Endothelial cell of umbilical vein (primary cell): ENCODE measurements around the gene COA4. TPM values are rescaled to one million over a fixed set of nuclear protein-coding genes. Genes with fewer than 3 reads are reported as not detected.

Experiments
- BruUV-seq: library from RNA; stranded (reverse); fragments of 400-500 nt; replicated peaks from 2 replicates; lab custom pipeline; 2021; lab: Mats Ljungman, UMichigan
- CTCF ChIA-PET: fragments of 300-600, 350-600 bp; sonication (Branson Sonifier 250); formaldehyde crosslinking; loops from one replicate; lab custom pipeline; 2021; ENCODE audit warnings: antibody characterized with exemption, inconsistent platforms; lab: Charles Lee
- POLR2A ChIA-PET: fragments of 300-600, 350-600 bp; sonication (Branson Sonifier 250); formaldehyde crosslinking; loops from one replicate; lab custom pipeline; 2021; ENCODE audit warnings: antibody characterized with exemption, inconsistent platforms; lab: Charles Lee
- DNase-seq: peaks from one replicate; pipeline ENCODE4 v3.0.0-alpha.2; 2011; ENCODE audit warnings: low read depth, low spot score
- FAIRE-seq: peaks from 2 replicates; lab custom pipeline; 2011; peaks lifted over from hg19 to GRCh38; lab: Jason Lieb, UNC
- H2AFZ ChIP-seq: 2 replicates; pipeline ENCODE4 v1.6.0; 2012; ENCODE audit warnings: low read depth, low read length, control low read depth, inconsistent platforms
- H3K27ac ChIP-seq: 2 replicates; pipeline ENCODE4 v1.5.1; 2011; ENCODE audit warnings: low read depth, mild to moderate bottlenecking, control low read depth, low read length, moderate library complexity; ENCODE audit not compliant: insufficient read depth
- H3K27me3 ChIP-seq, 2 experiments: 2 replicates each; pipeline versions ENCODE4 v1.6.0 to v1.6.1; 2011; ENCODE audit warnings: low read length in 2 of 2, mixed read lengths in 1 of 2; ENCODE audit not compliant: control insufficient read depth in 2 of 2, insufficient read depth in 2 of 2
- H3K36me3 ChIP-seq, 2 experiments: 2 replicates in 1 of 2; 3 replicates in 1 of 2; pipeline ENCODE4 v1.5.1; 2011; ENCODE audit warnings: low read length in 2 of 2, mild to moderate bottlenecking in 1 of 2, moderate library complexity in 1 of 2; ENCODE audit not compliant: control insufficient read depth in 2 of 2, insufficient read depth in 2 of 2; ENCODE audit errors: extremely low read depth in 1 of 2
- H3K4me1 ChIP-seq: 3 replicates; pipeline ENCODE4 v1.5.1; 2011; ENCODE audit warnings: mild to moderate bottlenecking, low read length; ENCODE audit not compliant: control insufficient read depth, insufficient read depth; ENCODE audit errors: extremely low read depth
- H3K4me2 ChIP-seq: 2 replicates; pipeline ENCODE4 v1.6.1; 2011; ENCODE audit warnings: low read length, control low read depth, mixed read lengths; ENCODE audit not compliant: insufficient read depth
- H3K4me3 ChIP-seq, 3 experiments: fragments of 200-600 bp in 1 of 3; sonication (generic), shearing (Covaris generic) in 1 of 3; replicated peaks in 1 of 3; 2 replicates each; pipeline ENCODE4 v1.5.1; 2011 to 2016; ENCODE audit warnings: control low read depth in 3 of 3, low read length in 3 of 3, mild to moderate bottlenecking in 2 of 3, inconsistent platforms in 1 of 3, low read depth in 1 of 3, moderate library complexity in 1 of 3; ENCODE audit not compliant: insufficient read depth in 1 of 3
- H3K79me2 ChIP-seq: 2 replicates; pipeline ENCODE4 v1.6.0; 2012; ENCODE audit warnings: low read length, inconsistent platforms; ENCODE audit not compliant: control insufficient read depth, insufficient read depth
- H3K9ac ChIP-seq: replicated peaks from 2 replicates; pipeline ENCODE3; 2011; ENCODE audit warnings: low read length, control low read depth; ENCODE audit not compliant: insufficient read depth; ENCODE audit errors: extremely low read depth
- H3K9me1 ChIP-seq: replicated peaks from 3 replicates; pipeline ENCODE4 v1.6.0; 2011; ENCODE audit warnings: mild to moderate bottlenecking, low read length; ENCODE audit not compliant: control insufficient read depth, insufficient read depth; ENCODE audit errors: extremely low read depth
- H3K9me3 ChIP-seq: replicated peaks from 2 replicates; pipeline ENCODE4 v1.5.1; 2012; ENCODE audit warnings: low read length, inconsistent platforms; ENCODE audit not compliant: control insufficient read depth, insufficient read depth
- H4K20me1 ChIP-seq: replicated peaks from 2 replicates; pipeline ENCODE3; 2011; ENCODE audit warnings: mild to moderate bottlenecking, low read length; ENCODE audit not compliant: control insufficient read depth, insufficient read depth; ENCODE audit errors: extremely low read depth
- EZH2 ChIP-seq: IDR thresholded peaks from 2 replicates; pipeline ENCODE4 v1.6.1; 2012; ENCODE audit warnings: borderline replicate concordance, low read depth, mild to moderate bottlenecking, moderate library complexity, low read length, inconsistent platforms; ENCODE audit not compliant: severe bottlenecking
- FOS ChIP-seq: IDR thresholded peaks from 2 replicates; pipeline ENCODE4 v1.6.1; 2011; ENCODE audit warnings: mild to moderate bottlenecking, low read length, moderate library complexity, borderline replicate concordance; ENCODE audit not compliant: insufficient read depth
- GATA2 ChIP-seq: IDR thresholded peaks from 2 replicates; pipeline ENCODE4 v1.7.0; 2011; ENCODE audit warnings: low read depth, mild to moderate bottlenecking, moderate library complexity, mixed read lengths, low read length; ENCODE audit not compliant: insufficient read length, insufficient read depth
- JUN ChIP-seq: IDR thresholded peaks from 2 replicates; pipeline ENCODE4 v1.6.1; 2011; ENCODE audit warnings: borderline replicate concordance, low read depth; ENCODE audit not compliant: insufficient read length, insufficient read depth
- MYC ChIP-seq: IDR thresholded peaks from one replicate; pipeline ENCODE4 v1.6.1; 2011; ENCODE audit warnings: mild to moderate bottlenecking, low read depth, low read length
- POLR2A ChIP-seq: IDR thresholded peaks from 2 replicates; pipeline ENCODE4 v1.6.1; 2012; ENCODE audit warnings: low read depth, mild to moderate bottlenecking, control low read depth, low read length
- POLR2AphosphoS5 ChIP-seq: IDR thresholded peaks from 2 replicates; pipeline ENCODE4 v1.6.1; 2012; ENCODE audit warnings: low read depth, mild to moderate bottlenecking, control low read depth, low read length, moderate library complexity; ENCODE audit not compliant: insufficient read depth
- dilution Hi-C: fragments of 300-500 bp; cut with MboI; formaldehyde crosslinking; loops from one replicate; pipeline ENCODE4 v1.15.0; 2019; ENCODE audit warnings: low sequenced_read_pairs; ENCODE audit not compliant: extremely low pct_ligation_motif_present
- intact Hi-C: fragments of 100-400 bp; cut with micrococcal nuclease; formaldehyde crosslinking; loops from one replicate; pipeline ENCODE4 v1.10.0; 2022
- polyA plus RNA-seq, 4 experiments: library from polyadenylated mRNA; depleted of rRNA in 3 of 4; stranded (reverse) in 3 of 4; unstranded in 1 of 4; fragments of >200 nt; gene quantifications; 2 replicates each; pipeline versions ENCODE4 v1.2.1 to v1.2.3, GENCODE V29; 2011 to 2012; ENCODE audit warnings: missing spikeins in 1 of 4
- total RNA-seq: library from RNA; stranded (reverse); gene quantifications from 2 replicates; pipeline ENCODE4 v1.2.3, GENCODE V29; 2021
- TF ChIP-seq, protein P1 (sequence below), 2 donors: IDR thresholded peaks; 1 replicate in 1 of 2; 2 replicates in 1 of 2; pipeline ENCODE4 v1.5.1; 2011; ENCODE audit warnings: low read length in 2 of 2, mild to moderate bottlenecking in 2 of 2, moderate library complexity in 2 of 2, control low read depth in 1 of 2, inconsistent platforms in 1 of 2, low read depth in 1 of 2; ENCODE audit not compliant: insufficient read depth in 1 of 2; ENCODE audit errors: extremely low read depth in 1 of 2
- TF ChIP-seq, protein P2 (sequence below): IDR thresholded peaks from 2 replicates; pipeline ENCODE4 v1.6.1; 2011; ENCODE audit not compliant: insufficient read depth, insufficient read length

Gene COA4
- total and polyA plus RNA-seq, 2 donors (not counting 3 experiments of a cell fraction or from before 2014, with no cell fraction given), result 58.1 to 120 TPM

DNA sequence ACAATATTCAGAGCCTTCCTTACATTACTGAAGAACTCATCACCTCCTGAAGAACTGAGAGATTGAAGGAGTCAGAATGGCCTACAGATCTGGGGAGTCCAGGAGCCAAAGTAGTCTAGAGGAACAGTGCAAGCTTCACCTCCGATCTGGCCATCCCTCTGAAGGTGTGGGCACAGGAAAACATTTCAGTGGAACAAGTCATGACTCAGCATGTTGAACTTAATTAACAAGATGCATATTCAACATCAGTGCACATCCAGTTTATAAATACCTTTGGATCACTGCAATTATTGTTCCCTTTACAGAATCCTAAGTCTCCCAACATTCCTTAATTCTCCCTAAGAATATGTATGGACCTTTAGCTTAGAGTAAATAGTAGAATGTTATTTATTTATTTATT lies 25.7 kb upstream of the COA4 start:
- no peak overlapping the region for H2AFZ ChIP-seq

More for the DNA sequence above, 25.7 kb upstream of the COA4 start:
- no peaks in the 10 kb centered on the region for H3K9me1 ChIP-seq
- H3K4me3 ChIP-seq, result no peak overlapping the region
- TF ChIP-seq GATA2, result no peak
- TF ChIP-seq POLR2AphosphoS5, result no peak
- TF ChIP-seq, protein P1, sequence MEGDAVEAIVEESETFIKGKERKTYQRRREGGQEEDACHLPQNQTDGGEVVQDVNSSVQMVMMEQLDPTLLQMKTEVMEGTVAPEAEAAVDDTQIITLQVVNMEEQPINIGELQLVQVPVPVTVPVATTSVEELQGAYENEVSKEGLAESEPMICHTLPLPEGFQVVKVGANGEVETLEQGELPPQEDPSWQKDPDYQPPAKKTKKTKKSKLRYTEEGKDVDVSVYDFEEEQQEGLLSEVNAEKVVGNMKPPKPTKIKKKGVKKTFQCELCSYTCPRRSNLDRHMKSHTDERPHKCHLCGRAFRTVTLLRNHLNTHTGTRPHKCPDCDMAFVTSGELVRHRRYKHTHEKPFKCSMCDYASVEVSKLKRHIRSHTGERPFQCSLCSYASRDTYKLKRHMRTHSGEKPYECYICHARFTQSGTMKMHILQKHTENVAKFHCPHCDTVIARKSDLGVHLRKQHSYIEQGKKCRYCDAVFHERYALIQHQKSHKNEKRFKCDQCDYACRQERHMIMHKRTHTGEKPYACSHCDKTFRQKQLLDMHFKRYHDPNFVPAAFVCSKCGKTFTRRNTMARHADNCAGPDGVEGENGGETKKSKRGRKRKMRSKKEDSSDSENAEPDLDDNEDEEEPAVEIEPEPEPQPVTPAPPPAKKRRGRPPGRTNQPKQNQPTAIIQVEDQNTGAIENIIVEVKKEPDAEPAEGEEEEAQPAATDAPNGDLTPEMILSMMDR (IDR thresholded peaks at IDR 0.05; ENCODE audit: extremely low read depth in 1 of 2, insufficient read depth in 1 of 2, low read depth in 1 of 2, low read length in 2 of 2), result no peak
- TF ChIP-seq, protein P2, sequence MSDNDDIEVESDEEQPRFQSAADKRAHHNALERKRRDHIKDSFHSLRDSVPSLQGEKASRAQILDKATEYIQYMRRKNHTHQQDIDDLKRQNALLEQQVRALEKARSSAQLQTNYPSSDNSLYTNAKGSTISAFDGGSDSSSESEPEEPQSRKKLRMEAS, result no peak
- TF ChIP-seq EZH2, result no peak
- TF ChIP-seq MYC, result no peak
- TF ChIP-seq POLR2A, result no peak
- no peak for TF ChIP-seq FOS
- TF ChIP-seq JUN, result no peak
- H3K4me1 ChIP-seq, result no peaks in the 10 kb centered on the region
- CTCF ChIA-PET, result no interaction called here
- FAIRE-seq, result no peak
- POLR2A ChIA-PET, result no interaction called here
- H4K20me1 ChIP-seq, result no peaks in the 10 kb centered on the region
- intact Hi-C loops, result no loop called here
- BruUV-seq, result no TSS peak
- H3K27ac ChIP-seq, result no peak overlapping the region
- dilution Hi-C loops, result no loop called here
- H3K79me2 ChIP-seq, result no peaks in the 10 kb centered on the region
- no peak for DNase-seq
- no peaks in the 10 kb centered on the region for H3K9me3 ChIP-seq
- H3K36me3 ChIP-seq, result peaks cover 0 to 4% of the 10 kb centered on the region in 2 experiments
- no peaks in the 10 kb centered on the region for H3K27me3 ChIP-seq
- no peak overlapping the region for H3K9ac ChIP-seq
- no peak overlapping the region for H3K4me2 ChIP-seq
